Umbilical cord (tissue), 2 donors: ENCODE data around the gene HELQ. TPM values are rescaled to one million over a fixed set of nuclear protein-coding genes. Genes with fewer than 3 reads are reported as not detected.
"Not testable (repeated sequence)": the region's sequence is repeated elsewhere in the genome, so short reads cannot be mapped to it uniquely, and the experiment has no call there.

Source experiments
- DNase-seq: peaks from one replicate; pipeline ENCODE4 v3.0.0-alpha.2; 2015; ENCODE audit warnings: low spot score
- total RNA-seq: library from RNA; depleted of rRNA; stranded (reverse); fragments of >200 nt; gene quantifications from one replicate; pipeline ENCODE4 v1.2.3, GENCODE V29; 2014; ENCODE audit warnings: low replicate concordance; ENCODE audit not compliant: insufficient read depth

The HELQ gene
- total RNA-seq, 1 donor from 2014 or later: 3.4 TPM

DNA sequence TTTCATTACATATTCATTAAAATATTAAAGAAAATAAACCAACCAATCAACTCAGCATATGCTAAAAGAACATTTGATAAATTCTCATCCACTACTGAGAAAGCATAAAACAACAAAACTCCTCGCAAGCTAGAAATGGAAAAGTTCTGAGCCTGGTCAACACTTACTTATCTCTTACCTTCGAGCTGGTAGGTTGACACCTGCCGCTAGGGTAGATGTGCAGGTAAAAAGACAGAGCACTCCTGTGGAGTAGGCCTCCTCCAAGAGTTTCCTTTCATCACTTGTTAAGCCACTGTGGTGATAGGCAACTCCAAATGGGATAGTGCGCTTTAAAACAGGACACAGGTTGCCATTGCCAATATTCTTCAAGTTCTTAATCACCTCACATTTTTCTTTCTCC lies 18.9 kb downstream of the HELQ start:
- DNase-seq: no peak

DNA sequence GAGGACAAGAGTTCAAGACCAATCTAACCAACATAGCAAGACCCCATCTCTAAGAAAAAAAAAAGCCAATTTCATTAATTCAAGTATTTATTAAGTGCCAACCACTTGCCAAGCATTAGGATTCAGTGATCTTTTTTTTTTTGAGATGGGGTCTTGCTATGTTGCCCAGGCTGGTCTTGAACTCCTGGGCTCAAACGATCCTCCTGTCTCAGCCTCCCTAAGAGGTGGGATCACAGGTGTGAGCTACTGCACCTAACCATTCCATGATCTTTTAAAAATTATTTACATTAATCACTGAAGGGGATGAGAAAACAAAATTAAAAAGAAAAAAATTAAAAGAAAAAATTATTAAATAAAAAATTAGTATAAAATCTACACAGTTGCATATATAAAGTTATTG lies 24.4 kb downstream of the HELQ start:
- no peak for DNase-seq

DNA sequence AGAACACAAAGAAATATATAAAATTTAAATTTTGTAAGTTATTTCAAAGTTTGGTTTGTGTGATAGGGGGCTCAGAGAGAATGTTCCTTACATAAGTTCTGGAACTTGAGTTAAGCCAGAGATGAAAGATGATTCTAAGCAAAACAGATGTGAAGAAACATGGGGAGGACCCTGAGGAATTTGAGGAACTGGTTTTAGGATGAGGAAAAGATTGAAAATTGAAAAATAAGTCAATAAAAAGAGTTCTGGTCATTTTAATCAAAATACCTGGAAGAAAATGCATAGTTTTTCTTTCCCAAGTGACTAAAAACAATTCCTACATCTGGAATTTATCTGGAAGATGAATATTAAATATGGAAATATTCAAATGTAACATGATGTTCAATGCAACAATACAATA lies 37.4 kb downstream of the HELQ start:
- DNase-seq: no peak

DNA sequence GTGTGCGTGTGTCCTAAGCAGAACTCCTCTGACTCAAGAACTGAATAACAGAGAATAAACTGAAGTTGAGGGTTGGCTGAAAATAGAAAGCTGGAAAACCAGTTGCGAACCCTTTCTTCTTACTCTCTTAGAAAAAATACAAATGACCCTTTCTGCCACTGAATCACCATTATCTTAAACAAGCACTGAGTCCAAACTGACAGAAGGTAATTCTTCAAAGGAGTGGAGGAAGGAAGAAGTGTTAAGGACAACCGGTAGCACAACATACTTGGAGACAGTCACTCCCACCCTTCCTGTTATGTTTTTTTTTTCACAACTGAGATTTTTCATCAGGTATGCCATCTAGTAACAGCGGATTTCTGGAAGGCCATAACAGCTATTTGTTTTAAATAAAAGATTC lies 38.1 kb downstream of the HELQ start:
- peak; percentile 73 for DNase-seq

GRCh38 chr4:83413676-83414075 lies 41.9 kb downstream of the HELQ start:
- DNase-seq: no peak

- no peak for DNase-seq
These were observed 46.7 kb downstream of the HELQ start for GRCh38 chr4:83408908-83409307.

- no peak for DNase-seq
These were observed 49.5 kb downstream of the HELQ start for GRCh38 chr4:83405844-83406816.

DNA sequence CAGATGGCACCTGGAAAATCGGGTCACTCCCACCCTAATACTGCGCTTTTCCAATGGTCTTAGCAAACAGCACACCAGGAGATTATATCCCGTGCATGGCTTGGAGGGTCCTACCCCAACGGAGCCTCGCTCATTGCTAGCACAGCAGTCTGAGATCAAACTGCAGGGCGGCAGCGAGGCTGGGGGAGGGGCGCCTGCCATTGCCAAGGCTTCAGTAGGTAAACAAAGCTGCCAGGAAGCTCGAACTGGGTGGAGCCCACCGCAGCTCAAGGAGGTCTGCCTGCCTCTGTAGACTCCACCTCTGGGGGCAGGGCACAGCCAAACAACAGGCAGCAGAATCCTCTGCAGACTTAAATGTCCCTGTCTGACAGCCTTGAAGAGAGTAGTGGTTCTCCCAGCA lies 57.5 kb downstream of the HELQ start:
- DNase-seq: not testable (repeated sequence)

GRCh38 chr4:83393908-83394307 lies 61.7 kb downstream of the HELQ start:
- DNase-seq: no peak

- no peak for DNase-seq
These were observed 63.1 kb downstream of the HELQ start for GRCh38 chr4:83392562-83392961.

GRCh38 chr4:83390944-83391343 lies 64.7 kb downstream of the HELQ start:
- no peak for DNase-seq

DNA sequence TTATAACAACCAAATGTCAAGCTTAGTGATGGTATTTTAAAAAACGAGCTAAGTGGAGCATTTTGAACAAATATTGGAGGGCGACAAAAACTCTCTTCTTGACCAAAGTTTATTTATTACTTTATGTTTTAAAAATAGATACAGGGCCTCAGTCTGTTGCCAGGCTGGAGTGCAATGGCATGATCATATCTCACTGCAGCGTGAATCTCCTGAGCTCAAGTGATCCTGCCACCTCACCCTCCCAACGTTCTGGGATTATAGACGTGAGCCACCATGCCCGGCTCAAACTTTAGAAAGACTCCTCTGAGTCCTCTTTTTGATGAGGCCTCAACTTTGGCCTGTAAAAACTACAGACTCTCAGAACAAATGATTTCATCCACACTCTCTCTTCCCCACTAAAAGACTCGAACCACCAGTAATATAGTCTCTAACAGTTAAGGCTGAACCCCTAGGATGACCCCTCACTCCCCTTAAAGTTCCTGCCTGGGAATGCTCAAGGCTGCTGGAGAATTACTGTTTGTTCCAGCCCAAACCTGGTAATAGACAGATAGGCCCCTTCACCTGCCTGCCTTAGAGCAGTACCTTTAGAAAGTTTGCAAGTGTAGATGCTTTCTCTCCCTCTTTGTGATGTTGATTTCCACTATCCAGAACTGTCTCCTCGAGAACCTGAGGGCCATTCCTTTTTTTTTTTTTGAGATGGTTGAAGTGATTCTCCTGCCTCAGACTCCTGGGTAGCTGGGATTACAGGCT lies 65.7 kb downstream of the HELQ start:
- no peak for DNase-seq

- no peak for DNase-seq
These were observed 66.4 kb downstream of the HELQ start for GRCh38 chr4:83389037-83389720.

- no peak for DNase-seq
These were observed 67.3 kb downstream of the HELQ start for GRCh38 chr4:83388313-83388676.

GRCh38 chr4:83387476-83388312 lies 67.9 kb downstream of the HELQ start:
- DNase-seq: peak; percentile 82

GRCh38 chr4:83387012-83387411 lies 68.6 kb downstream of the HELQ start:
- peak; percentile 75 for DNase-seq

GRCh38 chr4:83382850-83383249 lies 72.8 kb downstream of the HELQ start:
- no peak for DNase-seq

DNA sequence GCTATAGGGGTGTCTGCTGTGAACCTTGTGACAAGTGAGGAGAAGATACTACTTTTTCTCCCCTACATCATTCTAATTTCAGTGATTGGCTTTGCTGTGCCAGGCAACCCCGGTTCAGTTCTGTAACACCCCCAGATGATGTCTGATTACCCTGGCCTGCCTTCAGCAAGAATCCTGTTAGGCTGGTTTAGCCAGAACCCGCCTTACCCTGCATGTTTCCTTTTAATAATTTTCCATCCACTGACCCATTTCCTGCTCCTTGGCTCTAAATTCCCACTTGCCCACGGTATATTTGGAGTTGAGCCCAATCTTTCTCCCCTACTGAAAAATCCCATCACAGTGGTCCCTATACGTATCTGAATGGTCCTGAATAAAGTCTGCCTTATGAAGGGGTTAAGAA lies 74.5 kb downstream of the HELQ start:
- no peak for DNase-seq

DNA sequence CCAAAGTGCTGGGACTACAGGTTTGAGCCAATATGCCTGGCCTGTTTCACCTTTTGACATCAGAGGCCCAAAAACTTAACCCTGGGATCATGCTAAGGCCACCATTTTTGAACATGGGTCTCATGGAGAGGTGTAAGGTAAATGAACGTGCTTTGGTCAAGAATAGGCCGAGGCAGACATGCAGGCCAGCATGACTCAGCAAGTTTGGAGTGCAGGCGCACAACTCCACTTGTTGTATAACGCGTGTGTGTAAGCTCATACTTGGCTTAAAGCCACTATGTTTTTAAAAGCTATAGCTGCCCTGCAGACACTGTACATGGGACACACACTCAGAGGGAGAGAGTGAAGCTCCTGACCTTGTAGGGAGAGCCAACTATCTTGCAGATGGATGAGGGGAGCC lies 77.2 kb downstream of the HELQ start:
- DNase-seq: no peak

- DNase-seq: no peak
These were observed 82.7 kb downstream of the HELQ start for GRCh38 chr4:83372931-83373330.

GRCh38 chr4:83371936-83372335 lies 83.7 kb downstream of the HELQ start:
- DNase-seq: no peak
